NT2/D1 (cell line): ENCODE data around the gene NFYB.

Source experiments
- DNase-seq: peaks from one replicate; pipeline ENCODE4 v3.0.0-alpha.2; 2011; ENCODE audit warnings: low read depth, low spot score
- H3K27me3 ChIP-seq: 2 replicates; pipeline ENCODE4 v1.6.0; 2011; ENCODE audit warnings: mild to moderate bottlenecking; ENCODE audit not compliant: insufficient read length, insufficient read depth
- H3K36me3 ChIP-seq: 2 replicates; pipeline ENCODE4 v1.6.1; 2011; ENCODE audit warnings: mild to moderate bottlenecking, low read length, mixed read lengths; ENCODE audit not compliant: insufficient read depth, insufficient read length
- H3K4me1 ChIP-seq: 2 replicates; pipeline ENCODE4 v1.5.1; 2011; ENCODE audit not compliant: insufficient read depth, insufficient read length
- H3K4me3 ChIP-seq: 2 replicates; pipeline ENCODE4 v1.5.1; 2011; ENCODE audit warnings: low read depth; ENCODE audit not compliant: insufficient read length
- H3K9ac ChIP-seq: 2 replicates; pipeline ENCODE4 v1.6.0; 2011; ENCODE audit warnings: low read depth; ENCODE audit not compliant: insufficient read length
- H3K9me3 ChIP-seq: 2 replicates; pipeline ENCODE4 v1.5.1; 2011; ENCODE audit warnings: mild to moderate bottlenecking, low read length; ENCODE audit not compliant: insufficient read depth
- SUZ12 ChIP-seq: IDR thresholded peaks from 2 replicates; pipeline ENCODE4 v1.6.1; 2011; ENCODE audit not compliant: insufficient read length, insufficient read depth; ENCODE audit errors: extremely low read depth
- YY1 ChIP-seq: IDR thresholded peaks from 2 replicates; pipeline ENCODE4 v1.6.1; 2011; ENCODE audit not compliant: insufficient read length, insufficient read depth
- ZNF274 ChIP-seq: IDR thresholded peaks from 2 replicates; pipeline ENCODE4 v1.6.1; 2011; ENCODE audit warnings: mild to moderate bottlenecking, low read depth, low read length

Gene NFYB

DNA sequence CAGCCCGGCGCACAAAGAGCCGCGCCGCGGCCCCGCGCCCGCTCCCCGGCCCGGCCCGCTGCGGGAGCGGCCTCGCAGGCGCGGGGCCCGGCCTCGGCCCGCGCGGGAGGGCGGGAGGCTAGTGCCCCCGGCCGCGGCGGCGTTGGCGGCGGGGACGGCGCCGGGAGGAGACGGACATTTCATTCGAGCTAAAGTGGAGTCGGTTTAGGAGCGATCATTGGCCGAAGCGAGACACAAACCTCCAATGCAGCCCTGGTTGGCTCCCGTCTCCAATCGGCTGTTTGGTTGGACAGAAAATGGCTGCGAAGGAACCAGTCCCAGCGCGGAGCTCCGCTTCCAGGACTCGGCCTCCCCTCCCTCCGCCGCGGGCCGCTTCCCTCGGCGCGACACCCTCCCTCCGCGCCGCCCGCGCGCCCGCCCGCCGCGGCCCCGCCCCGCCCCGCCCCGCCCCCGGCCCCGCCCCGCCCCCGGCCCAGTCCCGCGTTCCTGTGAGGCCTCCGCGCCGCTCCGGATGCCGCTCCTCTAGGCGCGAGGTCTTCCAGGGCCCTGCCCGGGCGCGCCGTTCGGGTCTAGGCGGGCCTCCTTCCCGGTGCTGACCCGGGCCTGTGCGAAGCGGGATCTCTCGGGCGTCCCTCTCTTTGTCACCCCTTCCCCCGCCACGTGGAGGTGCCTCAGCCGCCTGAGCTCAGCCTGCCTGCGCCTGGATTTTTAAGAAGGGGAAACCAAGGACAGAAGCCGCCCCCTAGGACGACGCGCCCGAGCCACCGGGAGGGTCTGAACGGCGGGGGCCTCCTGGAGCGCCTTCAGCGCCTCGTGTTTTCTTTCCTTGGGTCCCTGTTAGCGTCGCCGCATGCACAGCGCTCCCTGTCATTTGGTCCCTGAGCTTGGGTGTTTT, at the start of gene NFYB:
TSS of gene NFYB (minus strand) at position 309 of the 895 bp plus-strand sequence. CDS start 2,757 bp downstream, outside the sequence.
- Histone ChIP-seq H3K27me3 (peaks cover 2% of the 10 kb centered on the region), H3K9ac (peak within 1 kb of the TSS; percentile 95), H3K36me3 (peaks cover 11% of the 10 kb centered on the region), H3K4me3 (peak within 1 kb of the TSS; percentile 92), H3K4me1 (no peaks in the 10 kb centered on the region), H3K9me3 (no peaks in the 10 kb centered on the region)
- DNase-seq, result peak; percentile 92
- TF ChIP-seq ZNF274, result no peak

DNA sequence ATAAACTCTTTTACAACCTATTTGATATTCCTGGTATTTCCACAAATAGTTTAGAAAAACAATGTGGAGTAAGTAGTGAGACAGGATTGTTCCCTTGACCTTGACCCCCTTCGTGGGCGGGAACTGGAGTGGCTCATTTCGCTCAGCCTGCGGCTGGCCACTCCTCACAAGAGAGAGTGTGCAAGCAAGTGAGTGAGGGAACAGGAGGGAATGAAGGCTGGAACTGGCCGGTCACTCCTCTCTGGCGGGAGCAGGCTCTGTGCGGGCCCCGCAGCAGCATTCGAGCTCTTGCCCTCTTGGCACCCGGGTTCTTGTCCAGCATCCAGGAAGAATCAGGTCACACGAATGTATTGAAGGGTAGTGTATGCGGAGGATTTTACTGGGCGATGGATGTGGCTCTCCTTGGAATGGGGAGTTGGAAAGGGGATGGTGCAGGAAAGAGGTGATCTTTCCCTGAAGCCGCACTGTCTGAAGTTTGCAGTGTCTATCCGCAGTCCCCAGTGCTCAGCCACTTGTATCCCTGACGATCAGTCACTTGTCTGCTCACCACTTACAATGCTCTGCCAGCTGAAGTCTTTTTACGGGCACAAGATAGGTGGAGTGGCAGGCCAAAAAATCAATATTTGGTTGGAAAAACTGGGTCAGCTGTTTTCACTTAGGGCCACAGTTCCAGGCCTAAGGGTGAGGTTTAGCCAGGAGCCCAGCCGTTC, 49.6 kb upstream of the NFYB start:
- peaks cover 18% of the 10 kb centered on the region for H3K9me3 ChIP-seq
- H3K4me1 ChIP-seq, result no peaks in the 10 kb centered on the region
- no peak overlapping the region for H3K4me3 ChIP-seq
- H3K9ac ChIP-seq, result no peak overlapping the region
- no peak for TF ChIP-seq ZNF274
- TF ChIP-seq SUZ12, result no peak
- TF ChIP-seq YY1, result no peak
- no peaks in the 10 kb centered on the region for H3K27me3 ChIP-seq
- no peaks in the 10 kb centered on the region for H3K36me3 ChIP-seq
- no peak for DNase-seq

DNA sequence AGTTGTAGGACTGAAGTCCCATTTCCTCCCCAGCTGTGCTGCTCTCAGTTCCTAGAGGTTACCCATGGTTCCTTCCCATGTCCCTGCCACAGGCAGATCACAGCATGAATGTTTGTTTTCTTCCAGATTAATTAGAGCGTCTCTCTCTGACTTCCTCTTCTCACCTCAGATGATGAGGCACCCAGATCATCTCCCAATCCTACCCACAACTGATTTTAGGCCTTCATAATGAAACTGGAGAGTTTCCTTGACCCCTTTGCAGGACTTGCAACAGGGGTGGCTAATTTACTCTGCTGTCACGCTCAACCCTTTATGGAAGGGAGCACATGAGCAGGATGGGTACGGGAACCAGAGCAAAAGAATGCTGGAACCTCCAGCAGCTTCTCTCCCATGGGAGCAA, 45.4 kb upstream of the NFYB start:
- Histone ChIP-seq H3K27me3 (no peaks in the 10 kb centered on the region), H3K9me3 (peaks cover 18% of the 10 kb centered on the region), H3K36me3 (no peaks in the 10 kb centered on the region), H3K9ac (no peak overlapping the region), H3K4me1 (no peaks in the 10 kb centered on the region), H3K4me3 (no peak overlapping the region)
- no peak for DNase-seq
- TF ChIP-seq ZNF274 (no peak), YY1 (no peak), SUZ12 (no peak)

DNA sequence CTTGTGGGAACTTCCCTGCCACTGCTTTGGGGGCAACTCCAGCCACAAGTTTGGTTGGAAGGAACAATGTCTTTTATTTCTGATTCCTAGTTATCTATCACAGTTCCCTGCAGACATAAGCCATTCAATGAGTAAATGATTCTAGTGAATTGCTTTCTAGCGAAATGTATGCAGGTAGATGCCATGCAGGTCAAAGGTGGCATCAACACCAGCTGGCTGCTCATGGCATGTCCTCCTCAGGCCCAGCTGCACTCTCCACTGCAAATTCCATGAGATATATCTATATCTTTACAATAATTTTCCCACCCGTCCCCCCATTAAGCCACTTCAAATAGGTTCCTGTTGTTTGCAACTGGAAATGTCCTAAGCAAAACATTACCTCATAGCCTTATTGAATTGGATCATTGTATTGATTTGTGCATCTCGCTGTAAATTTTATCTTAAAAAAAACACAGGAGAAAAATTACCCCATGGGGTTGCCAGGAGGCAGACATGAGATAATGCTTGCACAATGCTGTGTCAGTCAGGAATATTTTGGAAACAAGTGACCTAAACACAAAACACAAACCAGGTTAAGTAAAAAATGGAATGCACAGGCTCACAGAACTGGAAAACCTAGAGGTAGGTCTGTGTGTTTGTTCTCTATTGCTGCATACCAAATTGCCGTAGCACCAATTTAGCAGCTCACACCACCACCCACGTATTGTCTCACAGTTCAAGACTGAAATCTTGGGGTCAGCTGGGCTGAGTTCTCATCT, 44.8 kb upstream of the NFYB start:
- Histone ChIP-seq H3K9ac (no peak overlapping the region), H3K4me1 (peaks cover 3% of the 10 kb centered on the region), H3K4me3 (no peak overlapping the region), H3K27me3 (no peaks in the 10 kb centered on the region), H3K9me3 (peaks cover 18% of the 10 kb centered on the region), H3K36me3 (no peaks in the 10 kb centered on the region)
- no peak for DNase-seq
- no peak for TF ChIP-seq YY1
- TF ChIP-seq ZNF274, result no peak
- TF ChIP-seq SUZ12, result no peak

DNA sequence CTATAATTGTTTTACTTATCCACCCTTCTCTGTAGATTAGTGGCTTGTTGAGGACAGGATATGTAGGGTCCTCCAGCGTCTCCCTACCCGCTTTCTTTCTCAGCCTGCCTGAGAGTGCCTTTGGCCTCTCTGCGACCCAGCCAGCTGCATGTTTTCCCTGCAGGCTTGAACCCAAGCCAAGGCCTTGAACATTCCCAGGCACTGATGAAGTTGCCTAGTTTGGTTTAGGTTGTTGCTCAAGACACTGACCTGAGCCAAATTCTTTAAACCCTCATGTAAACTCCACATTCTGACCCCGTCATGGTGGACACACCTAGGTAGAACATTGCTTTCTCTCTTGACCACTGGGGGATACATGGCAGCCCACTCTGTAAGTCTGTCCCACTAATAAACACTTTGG, 44.1 kb upstream of the NFYB start:
- H3K9me3 ChIP-seq, result peaks cover 18% of the 10 kb centered on the region
- no peaks in the 10 kb centered on the region for H3K27me3 ChIP-seq
- no peak overlapping the region for H3K9ac ChIP-seq
- no peak for DNase-seq
- no peaks in the 10 kb centered on the region for H3K36me3 ChIP-seq
- H3K4me1 ChIP-seq, result peaks cover 5% of the 10 kb centered on the region
- TF ChIP-seq YY1 (no peak), ZNF274 (no peak), SUZ12 (no peak)
- no peak overlapping the region for H3K4me3 ChIP-seq

DNA sequence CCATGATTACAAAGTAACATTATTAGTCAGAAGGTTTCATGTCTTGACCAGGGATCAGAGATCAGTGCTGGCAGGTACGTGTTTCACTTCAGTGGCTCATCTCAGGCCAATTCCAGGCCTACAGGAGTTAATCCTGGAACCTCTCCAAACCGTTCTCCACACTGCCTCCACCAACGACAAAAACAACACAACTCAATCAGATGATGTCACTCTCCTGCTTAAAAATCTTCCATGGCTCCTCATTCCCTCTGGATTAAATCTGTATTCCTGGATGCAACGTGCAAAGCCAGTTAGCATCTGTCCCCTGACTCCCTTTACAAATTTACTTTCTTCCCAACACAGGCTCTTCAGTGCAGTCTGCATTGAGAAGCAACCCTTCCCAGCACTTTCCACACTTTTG, 43.3 kb upstream of the NFYB start:
- no peak for DNase-seq
- TF ChIP-seq YY1 (no peak), SUZ12 (no peak), ZNF274 (no peak)
- Histone ChIP-seq H3K4me3 (no peak overlapping the region), H3K36me3 (no peaks in the 10 kb centered on the region), H3K4me1 (peaks cover 5% of the 10 kb centered on the region), H3K9ac (no peak overlapping the region), H3K9me3 (peaks cover 18% of the 10 kb centered on the region), H3K27me3 (no peaks in the 10 kb centered on the region)

DNA sequence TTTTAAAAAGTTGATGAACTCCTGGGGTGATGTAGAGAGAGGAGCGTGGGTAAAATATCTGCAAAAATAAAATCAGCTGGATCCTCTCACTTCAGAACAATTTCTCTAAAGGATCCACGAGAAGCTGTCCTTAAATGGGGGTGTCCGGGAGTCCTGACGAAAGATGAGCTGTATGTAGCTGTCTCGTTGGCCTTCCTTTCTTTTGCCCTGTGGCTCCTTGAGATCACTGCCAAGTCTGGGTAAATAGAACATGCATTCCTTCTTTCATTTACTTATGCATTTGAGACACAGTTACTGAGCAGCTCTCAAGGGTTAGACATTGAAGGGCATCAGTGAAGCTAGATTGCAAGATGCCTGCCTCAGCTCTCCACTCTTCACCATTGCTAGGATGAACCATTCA, 42.4 kb upstream of the NFYB start:
- no peak for DNase-seq
- no peak overlapping the region for H3K9ac ChIP-seq
- peaks cover 18% of the 10 kb centered on the region for H3K9me3 ChIP-seq
- no peak overlapping the region for H3K4me3 ChIP-seq
- no peaks in the 10 kb centered on the region for H3K27me3 ChIP-seq
- no peaks in the 10 kb centered on the region for H3K36me3 ChIP-seq
- H3K4me1 ChIP-seq, result peaks cover 5% of the 10 kb centered on the region
- no peak for TF ChIP-seq ZNF274
- TF ChIP-seq YY1, result no peak
- TF ChIP-seq SUZ12, result no peak
